GM12878 (cell line): Measurements from ENCODE around the gene NET1. TPM values are rescaled to one million over a fixed set of nuclear protein-coding genes. Genes with fewer than 3 reads are reported as not detected.

Source experiments
- ATAC-seq: fragments of 200-7000 bp; cut with Tn5 transposase; 3 replicates; pipeline ENCODE4 v1.9.1; 2020; ENCODE audit warnings: mild to moderate bottlenecking, moderate library complexity
- BruUV-seq: library from RNA; stranded (reverse); fragments of 400-500 nt; replicated peaks from 2 replicates; lab custom pipeline; 2021; lab: Mats Ljungman, UMichigan
- CTCF ChIA-PET: fragments of 300-600 bp; sonication (Branson Sonifier 250); formaldehyde crosslinking; extraction: SDS; loops from one replicate; lab custom pipeline; 2021; ENCODE audit warnings: inconsistent platforms; lab: Yijun Ruan, JAX
- POLR2A ChIA-PET: fragments of 350-600 bp; formaldehyde crosslinking; extraction: SDS; loops from one replicate; lab custom pipeline; 2021; ENCODE audit warnings: inconsistent platforms; lab: Charles Lee
- RAD21 ChIA-PET: fragments of 300-600 bp; sonication (Branson Sonifier 250); formaldehyde crosslinking; loops from one replicate; lab custom pipeline; 2023; ENCODE audit warnings: antibody characterized with exemption; ENCODE audit not compliant: unreplicated experiment; lab: Charles Lee
- SMC1A ChIA-PET: fragments of 300-600 bp; sonication (Branson Sonifier 250); formaldehyde crosslinking; loops from one replicate; lab custom pipeline; 2023; ENCODE audit not compliant: unreplicated experiment, uncharacterized antibody; lab: Charles Lee
- DNase-seq: peaks from one replicate; pipeline ENCODE4 v3.0.0-alpha.2; 2011; ENCODE audit warnings: low read depth, low spot score
- FAIRE-seq: peaks from 3 replicates; lab custom pipeline; 2011; peaks lifted over from hg19 to GRCh38; lab: Jason Lieb, UNC
- H2AFZ ChIP-seq: 2 replicates; pipeline ENCODE4 v1.6.0; 2011; ENCODE audit warnings: low read depth, low read length, control low read depth; ENCODE audit not compliant: control insufficient read depth
- H3K27ac ChIP-seq: 2 replicates; pipeline ENCODE4 v1.5.1; 2011; ENCODE audit warnings: control low read depth; ENCODE audit not compliant: control insufficient read depth, insufficient read depth
- H3K27me3 ChIP-seq, 2 experiments: replicated peaks in 1 of 2; 2 replicates each; pipeline versions ENCODE4 v1.6.0 to v1.6.1; 2011; ENCODE audit warnings: low read length in 1 of 2; ENCODE audit not compliant: control insufficient read depth in 2 of 2, insufficient read depth in 2 of 2
- H3K36me3 ChIP-seq, 2 experiments: 2 replicates each; pipeline ENCODE4 v1.5.1; 2011; ENCODE audit warnings: low read length in 1 of 2; ENCODE audit not compliant: control insufficient read depth in 2 of 2, insufficient read depth in 2 of 2
- H3K4me1 ChIP-seq: 2 replicates; pipeline ENCODE4 v1.6.1; 2011; ENCODE audit warnings: mild to moderate bottlenecking, low read length, moderate library complexity, mixed read lengths; ENCODE audit not compliant: control insufficient read depth, insufficient read depth
- H3K4me2 ChIP-seq: 2 replicates; pipeline ENCODE4 v1.6.0; 2011; ENCODE audit warnings: control low read depth; ENCODE audit not compliant: control insufficient read depth, insufficient read depth
- H3K4me3 ChIP-seq: fragments of 200-600 bp; sonication (generic); 2 replicates; pipeline ENCODE4 v1.5.1; 2016
- H3K79me2 ChIP-seq: 2 replicates; pipeline ENCODE4 v1.6.0; 2011; ENCODE audit warnings: low read length; ENCODE audit not compliant: control insufficient read depth, insufficient read depth
- H3K9ac ChIP-seq: 2 replicates; pipeline ENCODE4 v1.8.0; 2011; ENCODE audit warnings: low read length, control low read depth, mixed read lengths; ENCODE audit not compliant: control insufficient read depth, insufficient read depth
- H3K9me3 ChIP-seq: replicated peaks from 3 replicates; pipeline ENCODE4 v1.5.1; 2011; ENCODE audit warnings: mild to moderate bottlenecking, low read length; ENCODE audit not compliant: control insufficient read depth, insufficient read depth
- H4K20me1 ChIP-seq: 2 replicates; pipeline ENCODE4 v1.6.0; 2011; ENCODE audit not compliant: control insufficient read depth, insufficient read depth
- FOXM1 ChIP-seq: IDR thresholded peaks from 2 replicates; pipeline ENCODE4 v1.6.1; 2012; ENCODE audit warnings: low read depth, mild to moderate bottlenecking, inconsistent platforms, low read length, moderate library complexity
- HDAC6 ChIP-seq: fragments of 200-600 bp; sonication (generic); IDR thresholded peaks from one replicate; pipeline ENCODE4 v1.8.0; 2017; ENCODE audit warnings: antibody characterized with exemption; ENCODE audit not compliant: unreplicated experiment
- IKZF2 ChIP-seq, 2 experiments: fragments of 450-650 bp; IDR thresholded peaks; 2 replicates each; pipeline ENCODE4 v1.6.1; 2017; ENCODE audit warnings: mild to moderate bottlenecking in 2 of 2, moderate library complexity in 2 of 2
- NFIC ChIP-seq: IDR thresholded peaks from 2 replicates; pipeline ENCODE4 v1.6.1; 2012; ENCODE audit warnings: low read depth, mild to moderate bottlenecking, inconsistent platforms, low read length, moderate library complexity
- NFYB ChIP-seq: IDR thresholded peaks from 2 replicates; pipeline ENCODE4 v1.6.1; 2011; ENCODE audit warnings: low read depth, mild to moderate bottlenecking, low read length, improper control_type of control experiment, moderate library complexity; ENCODE audit not compliant: insufficient read depth
- NRF1 ChIP-seq: conservative IDR thresholded peaks from 2 replicates; pipeline ENCODE4 v1.6.1; 2011; ENCODE audit warnings: mild to moderate bottlenecking, low read depth, low read length, improper control_type of control experiment
- PKNOX1 ChIP-seq: fragments of 450-650 bp; IDR thresholded peaks from 2 replicates; pipeline ENCODE4 v1.6.1; 2016; ENCODE audit warnings: mild to moderate bottlenecking
- POLR2A ChIP-seq: IDR thresholded peaks from 2 replicates; pipeline ENCODE4 v1.6.1; 2011; ENCODE audit warnings: low read depth, mild to moderate bottlenecking, low read length
- RAD21 ChIP-seq: IDR thresholded peaks from 2 replicates; pipeline ENCODE4 v1.6.1; 2011; ENCODE audit warnings: mild to moderate bottlenecking, low read depth, low read length, moderate library complexity; ENCODE audit not compliant: insufficient read depth
- SMAD5 ChIP-seq: IDR thresholded peaks from 2 replicates; pipeline ENCODE4 v1.6.1; 2016; ENCODE audit warnings: antibody characterized with exemption, low read depth
- SMARCA5 ChIP-seq: fragments of 450-650 bp; IDR thresholded peaks from 2 replicates; pipeline ENCODE4 v1.6.1; 2017; ENCODE audit warnings: mild to moderate bottlenecking
- SPI1 ChIP-seq: IDR thresholded peaks from 2 replicates; pipeline ENCODE4 v1.6.1; 2011; ENCODE audit warnings: low read depth, mild to moderate bottlenecking, low read length, moderate library complexity, borderline replicate concordance; ENCODE audit not compliant: insufficient read depth
- SUZ12 ChIP-seq: fragments of 200-600 bp; sonication (generic); IDR thresholded peaks from one replicate; pipeline ENCODE4 v1.6.1; 2018; ENCODE audit warnings: antibody characterized with exemption, mild to moderate bottlenecking; ENCODE audit not compliant: unreplicated experiment
- ZBTB40 ChIP-seq: fragments of 450-650 bp; IDR thresholded peaks from 2 replicates; pipeline ENCODE4 v1.6.1; 2016; ENCODE audit warnings: mild to moderate bottlenecking, moderate library complexity, borderline replicate concordance
- WGBS: methylation state at CpG from one replicate; pipeline ENCODE4 v1.1.6; 2016; ENCODE audit warnings: low lambda C conversion rate; ENCODE audit not compliant: insufficient replicate concordance, insufficient coverage; ENCODE audit errors: missing lambda C conversion rate; 5-methylcytosine and 5-hydroxymethylcytosine counted together
- in situ Hi-C: fragments of 300-500 bp; cut with MboI; formaldehyde crosslinking; loops from 9 replicates; pipeline ENCODE4 v1.14.3; 2018; ENCODE audit warnings: mixed read lengths
- intact Hi-C: fragments of 100-400 bp; cut with micrococcal nuclease; formaldehyde crosslinking; loops from one replicate; pipeline ENCODE4 v1.14.2; 2022; ENCODE audit not compliant: unreplicated experiment
- polyA plus RNA-seq, 11 experiments: library from polyadenylated mRNA; depleted of rRNA in 4 of 11; unstranded in 6 of 11; stranded (reverse) in 5 of 11; fragments of >200 nt; fragmentation: Nextera tagmentation in 4 of 11; fragmentation: Illumina TruSeq in 1 of 11; extraction: Ambion mirVana in 4 of 11; extraction: Trizol in 1 of 11; gene quantifications; 1 replicate in 1 of 11; 2 replicates in 10 of 11; pipeline versions ENCODE4 v1.2.1 to v1.2.3, GENCODE V29; 2011 to 2016; ENCODE audit warnings: inconsistent platforms in 2 of 11, missing spikeins in 2 of 11, low read depth in 1 of 11
- total RNA-seq, 4 experiments: library from RNA; depleted of rRNA in 3 of 4; stranded (reverse); fragments of >200 nt in 3 of 4; fragmentation: Illumina TruSeq in 1 of 4; extraction: Trizol in 1 of 4; gene quantifications; 2 replicates each; pipeline versions ENCODE4 v1.2.1 to v1.2.3, GENCODE V29; 2013 to 2021
- TF ChIP-seq, protein P1 (sequence below): fragments of 450-650 bp; IDR thresholded peaks from 2 replicates; pipeline ENCODE4 v1.6.1; 2016; ENCODE audit warnings: mild to moderate bottlenecking

NET1 gene
- total and polyA plus RNA-seq, 10 of the 15 experiments (the other 5 are each of a cell fraction or from before 2014, with no cell fraction given) = 6.5 to 22.7 (median 18.4) TPM

GRCh38 chr10:5461203-5461588 is 48.8 kb downstream of the NET1 start (continued):
- TF ChIP-seq, protein P1, sequence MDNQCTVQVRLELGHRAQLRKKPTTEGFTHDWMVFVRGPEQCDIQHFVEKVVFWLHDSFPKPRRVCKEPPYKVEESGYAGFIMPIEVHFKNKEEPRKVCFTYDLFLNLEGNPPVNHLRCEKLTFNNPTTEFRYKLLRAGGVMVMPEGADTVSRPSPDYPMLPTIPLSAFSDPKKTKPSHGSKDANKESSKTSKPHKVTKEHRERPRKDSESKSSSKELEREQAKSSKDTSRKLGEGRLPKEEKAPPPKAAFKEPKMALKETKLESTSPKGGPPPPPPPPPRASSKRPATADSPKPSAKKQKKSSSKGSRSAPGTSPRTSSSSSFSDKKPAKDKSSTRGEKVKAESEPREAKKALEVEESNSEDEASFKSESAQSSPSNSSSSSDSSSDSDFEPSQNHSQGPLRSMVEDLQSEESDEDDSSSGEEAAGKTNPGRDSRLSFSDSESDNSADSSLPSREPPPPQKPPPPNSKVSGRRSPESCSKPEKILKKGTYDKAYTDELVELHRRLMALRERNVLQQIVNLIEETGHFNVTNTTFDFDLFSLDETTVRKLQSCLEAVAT = no peak
- no peak for TF ChIP-seq SMARCA5
- TF ChIP-seq HDAC6 = no peak
- no peak for TF ChIP-seq FOXM1

GRCh38 chr10:5461914-5462840 is 49.8 kb downstream of the NET1 start:
- intact Hi-C loops = no loop called here
- DNase-seq (no peak), ATAC-seq (no peak), FAIRE-seq (no peak)
- RAD21 ChIA-PET = interaction anchor here (1.0 kb wide), 2 partner anchors 19 to 160 kb away, joined by 3 to 4 read pairs; no protein-coding TSS in a partner anchor
- in situ Hi-C loops = no loop called here
- Histone ChIP-seq H3K79me2 (no peaks in the 10 kb centered on the region), H3K4me1 (no peaks in the 10 kb centered on the region), H4K20me1 (no peaks in the 10 kb centered on the region), H3K4me2 (no peak overlapping the region), H3K27me3 (no peaks in the 10 kb centered on the region), H3K9ac (no peak overlapping the region), H3K4me3 (no peak overlapping the region), H3K36me3 (no peaks in the 10 kb centered on the region), H3K9me3 (no peaks in the 10 kb centered on the region), H2AFZ (no peak overlapping the region), H3K27ac (no peak overlapping the region)
- 75% methylated on average over 17 of the region's 17 CpGs for WGBS
- BruUV-seq = no TSS peak
- SMC1A ChIA-PET = interaction anchor here (0.8 to 1.5 kb wide), 5 partner anchors 19 to 161 kb away, joined by 3 to 5 read pairs (median 3); no protein-coding TSS in a partner anchor
- CTCF ChIA-PET = interaction anchor here (0.7 to 3.0 kb wide), 6 partner anchors 17 to 167 kb away, joined by 3 to 22 read pairs (median 9); no protein-coding TSS in a partner anchor
- POLR2A ChIA-PET = no interaction called here
- TF ChIP-seq IKZF2 (IDR thresholded peaks at IDR 0.05) (no peak), RAD21 (no peak), POLR2A (no peak), NRF1 (no peak), PKNOX1 (no peak), SPI1 (no peak), SMAD5 (no peak), NFIC (no peak), NFYB (no peak), ZBTB40 (no peak), SUZ12 (no peak)
